GM18511 (cell line): ENCODE data around the gene LILRB2.
"Not testable (repeated sequence)": the region's sequence is repeated elsewhere in the genome, so short reads cannot be mapped to it uniquely, and the experiment has no call there.

Source experiments
- ATAC-seq: cut with Tn5 transposase; IDR thresholded peaks from one replicate; pipeline ENCODE4 v1.9.1; 2021; ENCODE audit warnings: mild to moderate bottlenecking, moderate library complexity; ENCODE audit not compliant: unreplicated experiment

Gene LILRB2

DNA sequence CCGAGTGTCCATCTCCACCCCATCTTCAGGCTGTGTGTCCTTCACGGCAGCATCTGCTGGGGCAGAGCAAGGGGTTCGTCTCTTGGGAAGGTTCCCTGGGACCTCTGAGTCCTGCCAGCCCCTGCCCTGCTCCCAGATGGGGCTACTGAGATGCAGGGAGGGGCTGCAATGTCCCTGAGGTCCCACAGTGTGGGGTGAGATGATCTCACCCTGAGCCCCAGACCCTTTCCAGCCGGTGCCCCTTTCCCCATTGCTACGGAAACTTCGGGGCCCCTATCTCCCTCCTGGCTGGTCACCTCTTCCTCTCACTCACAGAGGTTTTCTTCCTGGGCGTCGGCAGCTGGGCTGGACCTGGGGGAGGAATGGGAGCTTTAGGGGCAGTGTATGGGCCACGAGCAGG lies 5.0 kb downstream of the LILRB2 start:
- no peak for ATAC-seq

DNA sequence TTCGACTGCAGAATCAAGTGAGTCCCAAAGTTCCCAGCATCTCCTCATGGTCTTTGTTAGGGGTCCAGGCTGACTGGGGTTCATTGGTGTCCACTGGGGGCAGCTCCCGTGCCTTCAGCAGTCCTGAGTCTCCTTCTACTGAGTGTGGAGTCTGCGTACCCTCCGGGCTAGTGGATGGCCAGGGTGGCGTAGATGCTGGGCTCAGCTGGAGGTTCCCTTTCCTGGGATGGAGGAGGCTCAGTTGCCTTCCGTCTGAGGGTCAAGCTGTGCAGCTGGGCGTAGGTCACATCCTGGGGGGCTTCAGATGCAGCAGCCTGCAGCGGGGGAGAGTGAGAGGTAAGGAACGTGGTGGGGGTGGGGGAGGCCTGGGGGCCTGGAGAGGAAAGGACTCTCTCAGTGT lies 6.4 kb downstream of the LILRB2 start:
- ATAC-seq: not testable (repeated sequence)

- ATAC-seq: no peak
Observed at GRCh38 chr19:54273821-54274220, 7.1 kb downstream of the LILRB2 start.

- not testable (repeated sequence) for ATAC-seq
Observed at GRCh38 chr19:54272181-54272580, 8.7 kb downstream of the LILRB2 start.

DNA sequence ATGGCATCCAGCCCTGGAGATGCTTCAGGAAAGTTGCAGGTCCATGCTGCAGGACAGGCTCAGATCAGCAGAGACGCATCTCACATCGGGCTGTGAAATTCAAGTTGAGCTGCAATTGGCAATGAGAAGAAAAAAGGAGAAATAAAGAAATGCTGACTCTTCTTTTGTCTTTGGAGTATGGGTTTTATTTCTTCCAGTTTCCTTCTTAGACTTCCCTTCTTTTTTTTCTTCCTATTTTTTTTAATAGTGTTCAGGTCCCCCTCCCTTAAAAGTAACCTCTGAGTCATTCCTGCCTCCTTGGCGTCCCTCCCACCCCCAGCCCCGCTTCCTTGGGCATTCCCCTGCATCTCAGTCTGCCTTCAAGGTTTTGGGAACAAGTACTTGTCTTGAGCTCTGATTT lies 9.3 kb downstream of the LILRB2 start:
- not testable (repeated sequence) for ATAC-seq

DNA sequence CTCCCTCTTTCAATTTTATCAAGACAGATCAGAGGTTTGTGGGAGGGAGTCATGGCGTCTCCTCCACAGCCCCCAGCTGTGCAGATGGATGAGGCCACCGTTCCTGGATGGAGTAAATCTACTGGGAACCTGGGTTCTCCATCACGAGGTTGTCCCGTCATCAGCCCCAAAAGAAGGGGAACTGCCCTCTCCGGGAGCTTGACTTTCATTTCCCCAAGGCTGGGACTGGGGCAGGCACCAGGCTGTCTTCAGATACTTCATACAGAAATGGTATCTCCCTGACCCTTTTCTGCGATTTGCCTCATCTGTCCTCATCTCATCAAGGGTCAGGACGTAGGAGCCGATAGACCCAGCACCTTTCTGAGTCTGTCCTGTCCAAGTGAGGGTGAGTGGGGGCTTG lies 9.8 kb downstream of the LILRB2 start:
- no peak for ATAC-seq

DNA sequence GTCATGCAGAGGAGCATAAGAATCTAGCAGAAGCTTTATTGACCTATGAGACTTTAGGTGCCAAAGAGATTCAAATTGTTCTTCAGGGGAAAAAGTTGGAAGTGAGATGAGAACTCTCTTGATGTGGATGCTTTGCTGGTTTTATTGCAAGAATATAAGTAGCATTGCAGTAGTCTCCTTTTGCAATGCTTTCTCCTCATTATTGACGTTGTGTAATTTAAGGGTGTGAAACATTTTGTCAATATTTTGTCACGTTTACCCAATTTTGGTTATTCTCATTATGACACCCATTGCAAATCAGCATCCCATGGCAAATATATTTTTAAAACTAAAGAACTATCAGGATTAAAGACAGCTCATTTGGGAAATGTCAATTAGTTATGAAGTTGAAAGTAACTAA lies 12.0 kb downstream of the LILRB2 start:
- ATAC-seq: no peak

DNA sequence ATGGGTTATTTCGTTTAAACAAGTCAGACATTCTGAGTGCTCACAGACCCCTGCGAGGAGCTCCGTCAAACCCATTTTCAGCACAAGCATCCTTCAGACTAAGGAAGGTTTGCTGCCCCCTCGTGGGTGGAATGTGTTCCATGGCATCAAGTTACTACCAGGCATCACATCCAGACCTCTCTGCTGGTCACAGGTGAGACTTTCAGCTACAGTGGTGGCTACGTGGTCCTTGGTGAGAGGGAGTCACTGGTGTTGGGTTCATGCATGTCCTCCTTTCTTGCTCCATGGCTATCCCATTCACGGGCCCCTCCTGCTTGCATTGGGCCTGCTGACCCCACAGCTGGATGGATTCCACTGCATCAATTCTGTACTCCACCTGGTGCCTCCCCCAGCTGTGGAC lies 14.8 kb downstream of the LILRB2 start:
- no peak for ATAC-seq

DNA sequence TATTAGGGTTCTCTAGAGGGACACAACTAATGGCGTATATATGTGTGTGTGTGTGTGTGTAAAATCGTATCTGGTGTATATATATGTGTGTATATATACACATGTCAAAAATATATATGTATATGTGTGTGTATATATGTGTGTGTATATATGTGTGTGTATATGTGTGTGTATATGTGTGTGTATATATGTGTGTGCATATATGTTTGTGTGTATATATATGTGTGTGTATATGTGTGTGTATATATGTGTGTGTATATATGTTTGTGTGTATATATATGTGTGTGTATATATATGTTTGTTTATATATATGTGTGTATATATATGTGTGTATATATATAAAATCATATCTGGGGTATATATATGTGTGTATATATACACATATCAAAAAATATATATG lies 18.4 kb downstream of the LILRB2 start:
- ATAC-seq: no peak

- ATAC-seq: no peak
Observed at GRCh38 chr19:54262066-54262465, 18.8 kb downstream of the LILRB2 start.

GRCh38 chr19:54257116-54257480 lies 23.8 kb downstream of the LILRB2 start, which contains the start of gene LILRB5:
Gene LILRB5 (minus strand): TSS chr19:54257273. CDS start chr19:54257193, 80 bp downstream.
- no peak for ATAC-seq

- no peak for ATAC-seq
Observed at GRCh38 chr19:54256250-54257115, 24.4 kb downstream of the LILRB2 start.

GRCh38 chr19:54255105-54255775 lies 25.7 kb downstream of the LILRB2 start:
- no peak for ATAC-seq

GRCh38 chr19:54254195-54254906 lies 26.6 kb downstream of the LILRB2 start:
- ATAC-seq: no peak

- ATAC-seq: no peak
Observed at GRCh38 chr19:54253331-54254194, 27.3 kb downstream of the LILRB2 start.

DNA sequence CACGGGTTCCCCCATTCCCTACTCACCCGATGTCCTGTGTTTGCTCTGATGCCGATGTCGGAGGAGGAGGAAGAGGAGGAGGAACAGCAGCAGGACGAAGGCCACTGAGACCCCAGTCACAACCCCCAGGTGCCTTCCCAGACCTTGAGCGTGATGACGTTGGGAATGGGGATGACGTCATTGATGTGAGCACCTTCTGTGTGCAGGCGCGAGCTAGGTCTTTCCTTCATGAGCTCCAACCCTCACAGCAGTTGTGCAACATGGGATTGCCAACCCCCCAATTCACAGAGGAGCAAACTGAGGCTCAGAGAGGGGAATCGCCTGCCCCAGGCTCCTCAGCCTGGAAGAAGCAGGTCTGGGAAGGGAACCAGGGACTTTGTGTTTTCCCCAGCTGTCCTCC lies 28.1 kb downstream of the LILRB2 start:
- no peak for ATAC-seq

- ATAC-seq: no peak
Observed at GRCh38 chr19:54252243-54252642, 28.7 kb downstream of the LILRB2 start.

- ATAC-seq: no peak
Observed at GRCh38 chr19:54248016-54248601, 32.8 kb downstream of the LILRB2 start.

DNA sequence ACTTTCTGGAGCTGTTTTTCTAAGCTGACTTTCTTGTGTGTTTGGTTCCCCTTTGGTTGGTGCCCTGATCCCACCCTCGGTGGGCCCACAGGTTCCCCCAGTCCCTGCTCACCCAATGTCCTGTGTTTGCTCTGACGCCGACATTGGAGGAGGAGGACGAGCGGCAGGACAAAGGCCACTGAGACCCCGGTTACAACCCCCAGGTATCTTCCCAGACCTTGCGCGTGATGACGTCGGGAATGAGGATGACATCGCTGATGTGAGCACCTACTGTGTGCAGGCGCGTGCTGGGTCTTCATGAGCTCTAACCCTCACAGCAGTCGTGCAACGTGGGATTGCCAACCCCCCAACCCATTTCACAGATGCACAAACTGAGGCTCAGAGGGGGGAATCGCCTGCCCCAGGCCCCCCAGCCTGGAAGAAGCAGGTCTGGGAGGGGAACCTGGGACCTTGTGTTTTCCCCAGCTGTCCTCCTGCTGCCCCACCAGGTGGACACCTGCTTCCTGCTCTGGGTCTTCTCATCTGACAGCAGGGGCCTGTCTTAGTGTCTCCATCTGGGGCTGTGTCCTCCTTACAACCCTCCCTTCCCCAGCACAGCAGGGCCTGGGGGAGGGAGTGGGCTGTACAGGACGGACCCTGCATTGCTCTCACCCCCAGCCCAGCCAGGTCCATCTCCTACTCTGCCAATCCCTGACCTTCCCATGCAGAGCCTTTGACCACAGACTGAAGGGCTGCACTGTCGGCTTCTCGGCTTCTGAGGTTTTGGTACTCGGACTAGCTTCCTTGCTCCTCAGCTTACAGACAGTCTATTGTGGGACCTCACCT lies 33.6 kb downstream of the LILRB2 start:
- ATAC-seq: no peak
